Panc1 (cell line): ENCODE measurements around the gene FKBP5. TPM values are rescaled to one million over a fixed set of nuclear protein-coding genes. Genes with fewer than 3 reads are reported as not detected.

Source experiments
- ATAC-seq: fragments of 200-7000 bp; cut with Tn5 transposase; 2 replicates; pipeline ENCODE4 v1.9.1; 2020; ENCODE audit warnings: mild to moderate bottlenecking, moderate library complexity
- BruUV-seq: library from RNA; stranded (reverse); fragments of 400-500 nt; replicated peaks from 2 replicates; lab custom pipeline; 2021; lab: Mats Ljungman, UMichigan
- CTCF ChIA-PET: fragments of 300-600 bp; sonication (Branson Sonifier 250); formaldehyde crosslinking; loops from one replicate; lab custom pipeline; 2022; ENCODE audit warnings: antibody characterized with exemption; lab: Charles Lee
- POLR2A ChIA-PET: fragments of 300-600 bp; sonication (Branson Sonifier 250); formaldehyde crosslinking; loops from one replicate; lab custom pipeline; 2022; ENCODE audit warnings: antibody characterized with exemption; lab: Charles Lee
- DNase-seq: peaks from one replicate; pipeline ENCODE4 v3.0.0-alpha.2; 2010; ENCODE audit warnings: low read depth, low spot score
- H3K27ac ChIP-seq: 2 replicates; pipeline ENCODE4 v1.5.1; 2011; ENCODE audit warnings: mild to moderate bottlenecking, low read length, inconsistent platforms
- H3K27me3 ChIP-seq: fragments of 200-500 bp; sonication (Bioruptor generic); 2 replicates; pipeline ENCODE4 v1.6.0; 2014; ENCODE audit warnings: low read length, inconsistent platforms; ENCODE audit not compliant: control insufficient read depth, insufficient read depth
- H3K36me3 ChIP-seq: fragments of 200-500 bp; sonication (Bioruptor generic); 2 replicates; pipeline ENCODE4 v1.5.1; 2014; ENCODE audit warnings: inconsistent platforms, mild to moderate bottlenecking, low read length, moderate library complexity; ENCODE audit not compliant: control insufficient read depth, insufficient read depth
- H3K4me1 ChIP-seq: 2 replicates; pipeline ENCODE4 v1.5.1; 2011; ENCODE audit warnings: inconsistent platforms, mild to moderate bottlenecking, low read length, moderate library complexity; ENCODE audit not compliant: control insufficient read depth, insufficient read depth
- H3K4me3 ChIP-seq, 2 experiments: 2 replicates each; pipeline ENCODE4 v1.5.1; 2011 to 2012; ENCODE audit warnings: low read depth in 2 of 2, low read length in 2 of 2, mild to moderate bottlenecking in 2 of 2, inconsistent platforms in 1 of 2, moderate library complexity in 1 of 2
- H3K9me3 ChIP-seq: fragments of 200-500 bp; sonication (Bioruptor generic); 2 replicates; pipeline ENCODE4 v1.5.1; 2014; ENCODE audit warnings: low read depth, mild to moderate bottlenecking, inconsistent platforms, low read length, moderate library complexity; ENCODE audit not compliant: control insufficient read depth, insufficient read depth
- CTCF ChIP-seq: fragments of 450-650 bp; IDR thresholded peaks from 2 replicates; pipeline ENCODE4 v1.5.1; 2017; ENCODE audit warnings: mild to moderate bottlenecking
- POLR2AphosphoS5 ChIP-seq: IDR thresholded peaks from 2 replicates; pipeline ENCODE4 v1.6.1; 2012; ENCODE audit warnings: mild to moderate bottlenecking, low read depth, low read length, moderate library complexity
- SIN3A ChIP-seq: IDR thresholded peaks from 2 replicates; pipeline ENCODE4 v1.6.1; 2012; ENCODE audit warnings: low read depth, mild to moderate bottlenecking, low read length, moderate library complexity, borderline replicate concordance; ENCODE audit not compliant: insufficient read depth
- TCF7L2 ChIP-seq: IDR thresholded peaks from 2 replicates; pipeline ENCODE4 v1.6.1; 2011; ENCODE audit warnings: mild to moderate bottlenecking, low read depth, low read length, inconsistent platforms
- in situ Hi-C: cut with HindIII; loops from 2 replicates; pipeline ENCODE4 v1.10.0; 2016; ENCODE audit warnings: low sequenced_read_pairs, low pct_unique_long_range_greater_than_20kb
- intact Hi-C: fragments of 100-400 bp; cut with micrococcal nuclease; formaldehyde crosslinking; loops from one replicate; pipeline ENCODE4 v1.10.0; 2022; ENCODE audit not compliant: unreplicated experiment
- total RNA-seq: library from RNA; stranded (reverse); gene quantifications from one replicate; pipeline ENCODE4 v1.2.1, GENCODE V29; 2021; ENCODE audit not compliant: unreplicated experiment
- TF ChIP-seq, protein P1 (sequence below), 2 experiments: IDR thresholded peaks; 2 replicates each; pipeline ENCODE4 v1.6.1; 2011 to 2012; ENCODE audit warnings: low read depth in 2 of 2, control low read depth in 1 of 2, low read length in 1 of 2, mild to moderate bottlenecking in 1 of 2, moderate library complexity in 1 of 2; ENCODE audit not compliant: insufficient read depth in 1 of 2

Gene FKBP5
- total RNA-seq, 1 experiment from 2014 or later: 25.2 TPM

GRCh38 chr6:35716798-35717197, 28.1 kb upstream of the FKBP5 start:
- TF ChIP-seq TCF7L2 (no peak), SIN3A (no peak), POLR2AphosphoS5 (no peak), CTCF (no peak)
- TF ChIP-seq, protein P1, sequence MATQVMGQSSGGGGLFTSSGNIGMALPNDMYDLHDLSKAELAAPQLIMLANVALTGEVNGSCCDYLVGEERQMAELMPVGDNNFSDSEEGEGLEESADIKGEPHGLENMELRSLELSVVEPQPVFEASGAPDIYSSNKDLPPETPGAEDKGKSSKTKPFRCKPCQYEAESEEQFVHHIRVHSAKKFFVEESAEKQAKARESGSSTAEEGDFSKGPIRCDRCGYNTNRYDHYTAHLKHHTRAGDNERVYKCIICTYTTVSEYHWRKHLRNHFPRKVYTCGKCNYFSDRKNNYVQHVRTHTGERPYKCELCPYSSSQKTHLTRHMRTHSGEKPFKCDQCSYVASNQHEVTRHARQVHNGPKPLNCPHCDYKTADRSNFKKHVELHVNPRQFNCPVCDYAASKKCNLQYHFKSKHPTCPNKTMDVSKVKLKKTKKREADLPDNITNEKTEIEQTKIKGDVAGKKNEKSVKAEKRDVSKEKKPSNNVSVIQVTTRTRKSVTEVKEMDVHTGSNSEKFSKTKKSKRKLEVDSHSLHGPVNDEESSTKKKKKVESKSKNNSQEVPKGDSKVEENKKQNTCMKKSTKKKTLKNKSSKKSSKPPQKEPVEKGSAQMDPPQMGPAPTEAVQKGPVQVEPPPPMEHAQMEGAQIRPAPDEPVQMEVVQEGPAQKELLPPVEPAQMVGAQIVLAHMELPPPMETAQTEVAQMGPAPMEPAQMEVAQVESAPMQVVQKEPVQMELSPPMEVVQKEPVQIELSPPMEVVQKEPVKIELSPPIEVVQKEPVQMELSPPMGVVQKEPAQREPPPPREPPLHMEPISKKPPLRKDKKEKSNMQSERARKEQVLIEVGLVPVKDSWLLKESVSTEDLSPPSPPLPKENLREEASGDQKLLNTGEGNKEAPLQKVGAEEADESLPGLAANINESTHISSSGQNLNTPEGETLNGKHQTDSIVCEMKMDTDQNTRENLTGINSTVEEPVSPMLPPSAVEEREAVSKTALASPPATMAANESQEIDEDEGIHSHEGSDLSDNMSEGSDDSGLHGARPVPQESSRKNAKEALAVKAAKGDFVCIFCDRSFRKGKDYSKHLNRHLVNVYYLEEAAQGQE (IDR thresholded peaks at IDR 0.05; ENCODE audit: insufficient read depth in 1 of 2, low read depth in 2 of 2, low read length in 1 of 2): no peak
- ChIA-PET POLR2A (no interaction called here), CTCF (interaction anchor here (0.6 kb wide), 1 partner anchor 8 kb away, joined by 3 read pairs; no protein-coding TSS in a partner anchor)
- Histone ChIP-seq H3K9me3 (no peaks in the 10 kb centered on the region), H3K4me3 (no peak overlapping the region), H3K27me3 (no peaks in the 10 kb centered on the region), H3K36me3 (no peaks in the 10 kb centered on the region), H3K4me1 (no peaks in the 10 kb centered on the region), H3K27ac (no peak overlapping the region)
- intact Hi-C loops (no loop called here), in situ Hi-C loops (no loop called here)
- BruUV-seq: no TSS peak
- no peak for ATAC-seq
- no peak for DNase-seq

DNA sequence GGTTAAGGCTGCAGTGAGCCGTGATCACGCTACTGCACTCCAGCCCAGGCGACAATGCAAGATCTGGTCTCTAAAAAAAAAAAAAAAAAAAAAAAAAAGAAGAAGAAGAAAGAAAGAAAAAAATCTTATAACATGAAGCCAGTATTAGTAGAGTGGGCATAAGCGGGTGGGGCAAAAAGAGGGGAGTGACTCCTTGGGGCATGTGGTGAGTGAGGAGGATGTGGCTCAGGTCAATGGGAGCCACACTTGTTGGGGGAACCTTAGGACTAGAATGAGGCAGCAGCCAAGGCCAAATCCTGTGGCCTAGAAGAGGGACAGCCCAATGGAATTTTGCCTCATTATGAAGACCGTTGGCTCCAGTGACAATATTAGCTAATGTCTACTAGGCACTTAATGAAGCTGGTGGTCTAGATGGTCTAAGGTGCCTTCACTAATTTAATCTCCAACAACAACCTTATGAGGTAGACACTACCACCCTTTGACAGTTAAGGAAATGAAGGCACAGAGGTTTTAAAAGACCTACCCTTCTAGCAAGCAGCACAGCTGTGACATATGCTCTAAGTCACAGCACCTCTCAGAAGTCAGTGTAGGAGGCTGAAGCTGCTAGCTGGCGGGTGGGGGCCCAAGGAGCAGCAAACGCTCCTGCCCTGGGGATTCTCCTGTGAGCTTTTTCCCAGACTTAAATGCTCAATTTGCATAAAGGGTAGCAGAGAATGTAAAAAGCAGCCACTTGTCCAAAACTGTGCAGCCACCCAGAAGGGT, 24.5 kb upstream of the FKBP5 start:
- in situ Hi-C loops: no loop called here
- H3K4me3 ChIP-seq: no peak overlapping the region
- ATAC-seq (no peak), DNase-seq (no peak)
- CTCF ChIA-PET: interaction anchor here (0.7 kb wide), 1 partner anchor 15 kb away, joined by 7 read pairs; no protein-coding TSS in a partner anchor
- no peak overlapping the region for H3K27ac ChIP-seq
- H3K36me3 ChIP-seq: no peaks in the 10 kb centered on the region
- POLR2A ChIA-PET: no interaction called here
- no TSS peak for BruUV-seq
- no peaks in the 10 kb centered on the region for H3K27me3 ChIP-seq
- intact Hi-C loops: no loop called here
- TF ChIP-seq TCF7L2 (no peak), POLR2AphosphoS5 (no peak), SIN3A (no peak), CTCF (no peak)
- TF ChIP-seq, protein P1 (IDR thresholded peaks at IDR 0.05; ENCODE audit: insufficient read depth in 1 of 2, low read depth in 2 of 2, low read length in 1 of 2): no peak
- H3K9me3 ChIP-seq: no peaks in the 10 kb centered on the region
- H3K4me1 ChIP-seq: no peaks in the 10 kb centered on the region
